Esophagus muscularis mucosa (tissue), 4 donors: Measurements from ENCODE around the gene ESPL1. TPM values are rescaled to one million over a fixed set of nuclear protein-coding genes. Genes with fewer than 3 reads are reported as not detected.

ENCODE experiments used
- DNase-seq: peaks from one replicate; pipeline ENCODE4 v3.0.0-alpha.2; 2017; ENCODE audit errors: extremely low spot score
- H3K27ac ChIP-seq, 4 donors: fragments of 200-600 bp; sonication (generic); replicated peaks in 1 of 4; 1 replicate in 3 of 4; 2 replicates in 1 of 4; pipeline ENCODE4 v1.5.1; 2016 to 2019; ENCODE audit warnings: mild to moderate bottlenecking in 1 of 4
- H3K27me3 ChIP-seq, 4 donors: fragments of 200-600 bp; sonication (generic); one replicate each; pipeline versions ENCODE4 v1.5.1 to v1.6.0; 2016 to 2019
- H3K36me3 ChIP-seq, 4 donors: fragments of 200-600 bp; sonication (generic); one replicate each; pipeline ENCODE4 v1.5.1; 2016 to 2019
- H3K4me1 ChIP-seq, 4 donors: fragments of 200-600 bp; sonication (generic); one replicate each; pipeline ENCODE4 v1.5.1; 2016 to 2019
- H3K4me3 ChIP-seq, 4 donors: fragments of 200-600 bp; sonication (generic); 1 replicate in 2 of 4; 2 replicates in 2 of 4; pipeline ENCODE4 v1.5.1; 2016 to 2019; ENCODE audit warnings: mild to moderate bottlenecking in 4 of 4, moderate library complexity in 1 of 4
- H3K9me3 ChIP-seq, 4 donors: fragments of 200-600 bp; sonication (generic); 1 replicate in 3 of 4; 2 replicates in 1 of 4; pipeline ENCODE4 v1.5.1; 2016 to 2019
- CTCF ChIP-seq, 3 experiments: fragments of 200-600 bp in 2 of 3; fragments of 450-650 bp in 1 of 3; sonication (generic) in 2 of 3; IDR thresholded peaks; one replicate each; pipeline ENCODE4 v1.5.1; 2017 to 2019; ENCODE audit warnings: antibody characterized with exemption in 3 of 3, mild to moderate bottlenecking in 2 of 3, moderate library complexity in 1 of 3
- EP300 ChIP-seq: sonication (generic); formaldehyde crosslinking; IDR thresholded peaks from one replicate; pipeline ENCODE4 v1.6.1; 2017; ENCODE audit warnings: antibody characterized with exemption
- POLR2A ChIP-seq: fragments of 450-650 bp; IDR thresholded peaks from one replicate; pipeline ENCODE4 v1.6.1; 2017; ENCODE audit warnings: antibody characterized with exemption, moderate library complexity, mild to moderate bottlenecking, low read depth
- POLR2AphosphoS5 ChIP-seq, 2 donors: sonication (generic); formaldehyde crosslinking; IDR thresholded peaks; one replicate each; pipeline ENCODE4 v1.6.1; 2017; ENCODE audit warnings: antibody characterized with exemption in 2 of 2
- WGBS: methylation state at CpG from one replicate; pipeline ENCODE4 v1.1.5; 2018; 5-methylcytosine and 5-hydroxymethylcytosine counted together
- intact Hi-C: fragments of 100-400 bp; cut with DNase I; formaldehyde crosslinking; loops from one replicate; pipeline ENCODE4 v1.15.1; 2023
- total RNA-seq, 4 donors: library from RNA; depleted of rRNA; stranded (reverse); fragments of >200 nt; gene quantifications; one replicate each; pipeline versions ENCODE4 v1.1.0 to v1.2.1, GENCODE V29; 2016

Gene ESPL1
- total RNA-seq, 4 donors from 2014 or later = under 0.01 to 2.0 (median 0.24) TPM

- 33% methylated on average over 11 of the region's 11 CpGs for WGBS
- DNase-seq = no peak
- Histone ChIP-seq H3K36me3 (no peaks in the 10 kb centered on the region), H3K27ac (no peak overlapping the region), H3K4me3 (no peak overlapping the region), H3K9me3 (no peaks in the 10 kb centered on the region), H3K4me1 (no peaks in the 10 kb centered on the region), H3K27me3 (peaks cover 0 to 62% (median 14%) of the 10 kb centered on the region in 4 donors)
- no peak for TF ChIP-seq POLR2AphosphoS5 (IDR thresholded peaks at IDR 0.05)
- no peak for TF ChIP-seq POLR2A
- TF ChIP-seq CTCF (IDR thresholded peaks at IDR 0.05) = no peak
- TF ChIP-seq EP300 = no peak
- intact Hi-C loops = no loop called here
Observed at GRCh38 chr12:53338017-53338416, 69.9 kb downstream of the ESPL1 start.

- WGBS = 66% methylated on average over 4 of the region's 6 CpGs
- DNase-seq = no peak
- no peak overlapping the region for H3K27ac ChIP-seq
Observed at GRCh38 chr12:53338916-53339315, 70.8 kb downstream of the ESPL1 start.

GRCh38 chr12:53340398-53340797 lies 72.3 kb downstream of the ESPL1 start:
- whole genome bisulfite sequencing = 75% methylated on average over 9 of the region's 9 CpGs
- Histone ChIP-seq H3K36me3 (no peaks in the 10 kb centered on the region), H3K27ac (no peak overlapping the region), H3K4me1 (peaks cover 6 to 16% (median 9%) of the 10 kb centered on the region in 4 donors), H3K9me3 (no peaks in the 10 kb centered on the region), H3K4me3 (no peak overlapping the region), H3K27me3 (peaks cover 0 to 38% (median 14%) of the 10 kb centered on the region in 4 donors)
- intact Hi-C loops = no loop called here
- DNase-seq = no peak
- TF ChIP-seq CTCF (IDR thresholded peaks at IDR 0.05) (no peak), POLR2AphosphoS5 (IDR thresholded peaks at IDR 0.05) (no peak), POLR2A (no peak), EP300 (no peak)

More at GRCh38 chr12:53338916-53339315, 70.8 kb downstream of the ESPL1 start:
- TF ChIP-seq POLR2A = no peak
- TF ChIP-seq POLR2AphosphoS5 (IDR thresholded peaks at IDR 0.05) = no peak
- TF ChIP-seq CTCF (IDR thresholded peaks at IDR 0.05) = no peak
- TF ChIP-seq EP300 = no peak
- H3K27me3 ChIP-seq = peaks cover 0 to 53% (median 14%) of the 10 kb centered on the region in 4 donors
- H3K9me3 ChIP-seq = no peaks in the 10 kb centered on the region
- H3K4me3 ChIP-seq = no peak overlapping the region
- intact Hi-C loops = no loop called here
- H3K4me1 ChIP-seq = peaks cover 0 to 2% (median 0%) of the 10 kb centered on the region in 4 donors
- no peaks in the 10 kb centered on the region for H3K36me3 ChIP-seq

Other genes starting within 250 kb of the ESPL1 start
- 100 to 1,000 TPM; 173 to 226 (median 202) TPM for gene TNS2, start 218.2 kb upstream of the ESPL1 start, total RNA-seq
- gene SPRYD3, start 188.9 kb upstream of the ESPL1 start, total RNA-seq = 100 to 1,000 TPM in 2 of 4 donors, 10 to 100 TPM in 2; 79.7 to 125 (median 99.1) TPM
- 1,000 to 10,000 TPM in 1 of 4 donors, 100 to 1,000 TPM in 3; 626 to 1,141 (median 795) TPM for gene IGFBP6, start 170.6 kb upstream of the ESPL1 start, total RNA-seq
- not detected for gene SOAT2, start 164.8 kb upstream of the ESPL1 start, total RNA-seq
- 10 to 100 TPM; 12.4 to 19.6 (median 15.3) TPM for gene ZNF740, start 87.6 kb upstream of the ESPL1 start, total RNA-seq
- 10 to 100 TPM; 10.8 to 27.8 (median 15.0) TPM for gene CSAD, start 87.4 kb upstream of the ESPL1 start, total RNA-seq
- gene ITGB7, start 61.0 kb upstream of the ESPL1 start, total RNA-seq = 1 to 10 TPM; 1.1 to 1.8 (median 1.4) TPM
- 10 to 100 TPM; 10.3 to 26.1 (median 22.9) TPM for gene RARG, start 36.1 kb upstream of the ESPL1 start, total RNA-seq
- 100 to 1,000 TPM; 446 to 812 (median 631) TPM for gene PFDN5, start 27.2 kb downstream of the ESPL1 start, total RNA-seq
- 10 to 100 TPM; 41.6 to 63.0 (median 46.2) TPM for gene MYG1, start 31.4 kb downstream of the ESPL1 start, total RNA-seq
- gene AAAS, start 53.3 kb downstream of the ESPL1 start, total RNA-seq = 10 to 100 TPM; 35.1 to 46.2 (median 38.3) TPM
- not detected for gene SP7, start 68.1 kb downstream of the ESPL1 start, total RNA-seq
- 10 to 100 TPM; 54.0 to 85.7 (median 72.2) TPM for gene SP1, start 111.9 kb downstream of the ESPL1 start, total RNA-seq
- under 1 TPM in 2 of 4 donors, not detected in 2; 0.33 to 0.92 TPM for gene AMHR2, start 155.6 kb downstream of the ESPL1 start, total RNA-seq
- gene PRR13, start 173.4 kb downstream of the ESPL1 start, total RNA-seq = 10 to 100 TPM; 47.8 to 77.6 (median 65.3) TPM
- 100 to 1,000 TPM; 275 to 374 (median 365) TPM for gene PCBP2, start 183.8 kb downstream of the ESPL1 start, total RNA-seq
- 10 to 100 TPM; 12.6 to 20.1 (median 18.9) TPM for gene MAP3K12, start 231.2 kb downstream of the ESPL1 start, total RNA-seq
- 10 to 100 TPM; 12.7 to 16.6 (median 12.9) TPM for gene TARBP2, start 233.0 kb downstream of the ESPL1 start, total RNA-seq
- gene NPFF, start 239.2 kb downstream of the ESPL1 start, total RNA-seq = not detected